ENCODE data around the gene C9orf43.
A peak's percentile ranks its signal among the peaks of the same experiment; 100 is the strongest.

C9orf43 gene

DNA sequence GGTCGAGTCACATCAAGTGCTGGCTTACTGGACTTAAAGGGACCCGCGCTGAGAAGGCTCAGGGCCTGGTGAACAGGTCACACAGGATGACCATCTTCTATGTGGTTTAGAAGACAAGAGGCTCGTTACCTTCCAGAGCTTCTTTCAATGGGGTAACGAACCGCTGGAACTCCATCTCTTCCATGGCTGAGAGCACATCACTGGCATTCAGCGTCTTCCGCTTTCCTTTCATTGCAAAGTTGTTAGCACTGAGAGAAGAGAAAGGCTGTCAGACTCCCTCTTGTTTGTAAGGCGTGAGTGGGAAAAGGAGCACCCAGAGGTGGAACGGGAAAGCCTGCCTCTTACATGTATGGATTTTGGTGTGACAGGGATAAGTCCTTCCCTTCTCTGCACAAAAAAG, 1.1 kb upstream of the C9orf43 start:
- H3K9me2 ChIP-seq (replicated peaks; ENCODE audit: low read depth, low read length) = no peaks in the 10 kb centered on the region
- no peak for TF ChIP-seq EZH2phosphoT487 (IDR thresholded peaks at IDR 0.05; ENCODE audit: borderline replicate concordance)
- TF ChIP-seq, protein P1, sequence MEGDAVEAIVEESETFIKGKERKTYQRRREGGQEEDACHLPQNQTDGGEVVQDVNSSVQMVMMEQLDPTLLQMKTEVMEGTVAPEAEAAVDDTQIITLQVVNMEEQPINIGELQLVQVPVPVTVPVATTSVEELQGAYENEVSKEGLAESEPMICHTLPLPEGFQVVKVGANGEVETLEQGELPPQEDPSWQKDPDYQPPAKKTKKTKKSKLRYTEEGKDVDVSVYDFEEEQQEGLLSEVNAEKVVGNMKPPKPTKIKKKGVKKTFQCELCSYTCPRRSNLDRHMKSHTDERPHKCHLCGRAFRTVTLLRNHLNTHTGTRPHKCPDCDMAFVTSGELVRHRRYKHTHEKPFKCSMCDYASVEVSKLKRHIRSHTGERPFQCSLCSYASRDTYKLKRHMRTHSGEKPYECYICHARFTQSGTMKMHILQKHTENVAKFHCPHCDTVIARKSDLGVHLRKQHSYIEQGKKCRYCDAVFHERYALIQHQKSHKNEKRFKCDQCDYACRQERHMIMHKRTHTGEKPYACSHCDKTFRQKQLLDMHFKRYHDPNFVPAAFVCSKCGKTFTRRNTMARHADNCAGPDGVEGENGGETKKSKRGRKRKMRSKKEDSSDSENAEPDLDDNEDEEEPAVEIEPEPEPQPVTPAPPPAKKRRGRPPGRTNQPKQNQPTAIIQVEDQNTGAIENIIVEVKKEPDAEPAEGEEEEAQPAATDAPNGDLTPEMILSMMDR (conservative IDR thresholded peaks at IDR 0.05; ENCODE audit: low read length) = no peak
- H3K4me3 ChIP-seq (ENCODE audit: low read length, poor library complexity, severe bottlenecking) = peak overlapping the region; percentile 89
- peaks cover 17% of the 10 kb centered on the region for H4K20me1 ChIP-seq (ENCODE audit: insufficient read depth, low read length, poor library complexity, severe bottlenecking)
- peak overlapping the region; percentile 99 for H3K4me2 ChIP-seq (ENCODE audit: low read depth, low read length, poor library complexity, severe bottlenecking)
- peaks cover 10% of the 10 kb centered on the region; the same call in 1 of the 2 replicates for H3K36me3 ChIP-seq (ENCODE audit: insufficient read depth, low read length)
- H3K27me3 ChIP-seq (ENCODE audit: insufficient read depth, low read length, poor library complexity, severe bottlenecking) = peaks cover 5% of the 10 kb centered on the region
- H3F3A ChIP-seq (ENCODE audit: low read depth) = peaks cover 7% of the 10 kb centered on the region; the same call in 1 of the 2 replicates
- H3K9ac ChIP-seq (ENCODE audit: low read depth, low read length, poor library complexity, severe bottlenecking) = peak overlapping the region; percentile 98
- peaks cover 37% of the 10 kb centered on the region for H3K4me1 ChIP-seq (ENCODE audit: insufficient read depth, low read length, poor library complexity, severe bottlenecking)
- H2AFZ ChIP-seq (ENCODE audit: low read length) = 0 out of 2 replicates have a peak overlapping the region, but pooled peaks have one; percentile 92
- peaks cover 33% of the 10 kb centered on the region for H3K79me2 ChIP-seq (ENCODE audit: insufficient read depth, low read length)
- no peaks in the 10 kb centered on the region for H3K9me3 ChIP-seq (ENCODE audit: insufficient read depth, low read depth, low read length)

DNA sequence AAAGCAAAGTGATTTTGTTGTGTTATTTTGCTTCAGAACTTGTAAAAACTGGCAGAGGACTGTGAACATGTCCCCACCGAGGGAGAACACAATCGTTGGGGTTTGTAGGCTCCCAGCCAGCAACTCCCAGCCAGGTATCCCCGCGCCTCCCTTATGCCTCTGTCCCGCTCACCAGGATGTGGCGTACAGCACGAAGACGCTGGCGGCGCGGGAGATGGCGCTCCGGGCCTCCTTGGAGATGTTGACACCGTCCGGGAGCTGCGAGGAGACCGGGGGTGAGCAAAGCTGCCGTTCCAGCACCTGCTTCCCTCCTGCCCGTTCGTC, 702 bp upstream of the C9orf43 start:
- Histone ChIP-seq H3K79me2 (ENCODE audit: insufficient read depth, low read length) (peaks cover 33% of the 10 kb centered on the region), H3K4me3 (ENCODE audit: low read length, poor library complexity, severe bottlenecking) (peak overlapping the region; percentile 89), H4K20me1 (ENCODE audit: insufficient read depth, low read length, poor library complexity, severe bottlenecking) (peaks cover 17% of the 10 kb centered on the region), H3F3A (ENCODE audit: low read depth) (peaks cover 7% of the 10 kb centered on the region; the same call in 1 of the 2 replicates), H3K9ac (ENCODE audit: low read depth, low read length, poor library complexity, severe bottlenecking) (peak overlapping the region; percentile 98), H3K9me2 (replicated peaks; ENCODE audit: low read depth, low read length) (no peaks in the 10 kb centered on the region), H2AFZ (ENCODE audit: low read length) (peak overlapping the region; percentile 92; the same call in 1 of the 2 replicates), H3K4me2 (ENCODE audit: low read depth, low read length, poor library complexity, severe bottlenecking) (peak overlapping the region; percentile 99), H3K9me3 (ENCODE audit: insufficient read depth, low read depth, low read length) (no peaks in the 10 kb centered on the region), H3K4me1 (ENCODE audit: insufficient read depth, low read length, poor library complexity, severe bottlenecking) (peaks cover 37% of the 10 kb centered on the region), H3K36me3 (ENCODE audit: insufficient read depth, low read length) (peaks cover 10% of the 10 kb centered on the region; the same call in 1 of the 2 replicates), H3K27me3 (ENCODE audit: insufficient read depth, low read length, poor library complexity, severe bottlenecking) (peaks cover 5% of the 10 kb centered on the region)
- TF ChIP-seq, protein P1 (conservative IDR thresholded peaks at IDR 0.05; ENCODE audit: low read length) = no peak
- no peak for TF ChIP-seq EZH2phosphoT487 (IDR thresholded peaks at IDR 0.05; ENCODE audit: borderline replicate concordance)

DNA sequence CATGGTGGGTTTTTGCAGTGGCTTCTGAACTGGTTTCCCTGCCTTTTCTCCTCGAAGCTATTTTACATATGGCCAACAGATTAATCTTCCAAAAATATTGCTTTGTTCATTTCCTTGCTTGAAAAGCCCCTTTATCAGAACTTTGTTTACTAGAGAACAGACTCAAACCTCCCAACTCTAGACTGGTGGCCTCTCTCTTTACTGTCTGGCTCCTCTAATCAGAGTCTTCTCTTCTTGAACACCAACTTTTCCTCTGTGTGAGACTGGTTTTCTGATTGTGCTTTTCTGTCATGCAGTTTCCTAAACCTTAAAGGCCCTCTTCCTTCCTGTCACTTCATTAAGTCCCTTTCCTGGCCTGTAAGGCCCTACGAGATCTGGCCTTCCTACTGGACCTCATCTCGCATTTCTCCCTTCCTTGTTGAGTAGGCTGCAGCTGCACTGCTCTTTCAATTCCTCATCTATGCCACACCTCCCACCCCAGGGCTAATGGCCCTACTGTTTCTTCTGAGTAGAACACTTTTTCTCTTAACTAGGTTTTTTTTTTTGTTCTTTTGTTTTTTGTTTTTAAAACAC, 5.7 kb downstream of the C9orf43 start:
- Histone ChIP-seq H3K4me3 (ENCODE audit: low read length, poor library complexity, severe bottlenecking) (no peak overlapping the region), H4K20me1 (ENCODE audit: insufficient read depth, low read length, poor library complexity, severe bottlenecking) (no peaks in the 10 kb centered on the region), H3K27me3 (ENCODE audit: insufficient read depth, low read length, poor library complexity, severe bottlenecking) (no peaks in the 10 kb centered on the region), H3K4me2 (ENCODE audit: low read depth, low read length, poor library complexity, severe bottlenecking) (peak overlapping the region; percentile 0), H3K9me3 (ENCODE audit: insufficient read depth, low read depth, low read length) (no peaks in the 10 kb centered on the region), H3F3A (ENCODE audit: low read depth) (no peaks in the 10 kb centered on the region; the same call in 1 of the 2 replicates), H3K9me2 (replicated peaks; ENCODE audit: low read depth, low read length) (no peaks in the 10 kb centered on the region), H3K79me2 (ENCODE audit: insufficient read depth, low read length) (no peaks in the 10 kb centered on the region), H3K4me1 (ENCODE audit: insufficient read depth, low read length, poor library complexity, severe bottlenecking) (peaks cover 24% of the 10 kb centered on the region), H2AFZ (ENCODE audit: low read length) (peak overlapping the region; percentile 80), H3K36me3 (ENCODE audit: insufficient read depth, low read length) (no peaks in the 10 kb centered on the region), H3K9ac (ENCODE audit: low read depth, low read length, poor library complexity, severe bottlenecking) (peak overlapping the region; percentile 1)
- TF ChIP-seq, protein P1 (conservative IDR thresholded peaks at IDR 0.05; ENCODE audit: low read length) = no peak
- no peak for TF ChIP-seq EZH2phosphoT487 (IDR thresholded peaks at IDR 0.05; ENCODE audit: borderline replicate concordance)
